Measurements from ENCODE around the gene ACO2.

ACO2 gene

GRCh38 chr22:41524809-41525449, 56.0 kb downstream of the ACO2 start:
- FAIRE-seq = no peak

GRCh38 chr22:41525450-41526225, 56.7 kb downstream of the ACO2 start:
- no peak for FAIRE-seq

- no peak for FAIRE-seq
Observed at GRCh38 chr22:41526226-41526829, 57.4 kb downstream of the ACO2 start.

- no peak for FAIRE-seq
Observed at GRCh38 chr22:41526830-41527799, 58.2 kb downstream of the ACO2 start.

GRCh38 chr22:41528132-41528766, 59.3 kb downstream of the ACO2 start:
- no peak for FAIRE-seq

GRCh38 chr22:41528938-41529561, 60.1 kb downstream of the ACO2 start:
- FAIRE-seq = no peak

GRCh38 chr22:41530890-41531714, 62.2 kb downstream of the ACO2 start:
- FAIRE-seq = no peak

- FAIRE-seq = no peak
Observed at GRCh38 chr22:41531715-41532477, 63.0 kb downstream of the ACO2 start.

- no peak for FAIRE-seq
Observed at GRCh38 chr22:41532908-41533825, 64.2 kb downstream of the ACO2 start.

GRCh38 chr22:41534219-41534618, 65.3 kb downstream of the ACO2 start:
- no peak for FAIRE-seq

- no peak for FAIRE-seq
Observed at GRCh38 chr22:41535244-41535643, 66.3 kb downstream of the ACO2 start.

GRCh38 chr22:41537203-41537602, 68.3 kb downstream of the ACO2 start:
- no peak for FAIRE-seq

GRCh38 chr22:41538583-41538982, 69.7 kb downstream of the ACO2 start:
- no peak for FAIRE-seq

- FAIRE-seq = no peak
Observed at GRCh38 chr22:41539146-41540005, 70.5 kb downstream of the ACO2 start.

- no peak for FAIRE-seq
Observed at GRCh38 chr22:41540006-41540315, 71.0 kb downstream of the ACO2 start.

GRCh38 chr22:41540365-41540764, 71.4 kb downstream of the ACO2 start:
- FAIRE-seq = no peak

- FAIRE-seq = no peak
Observed at GRCh38 chr22:41541484-41541883, 72.6 kb downstream of the ACO2 start.

GRCh38 chr22:41542224-41542623, 73.3 kb downstream of the ACO2 start:
- no peak for FAIRE-seq
